HAP-1 (cell line): ENCODE measurements around the gene PARP1.

ENCODE experiments used
- DNase-seq, 2 experiments: peaks; one replicate each; pipeline ENCODE4 v3.0.0-alpha.2; 2016 to 2020; ENCODE audit warnings: low spot score in 2 of 2
- H3K27me3 ChIP-seq: fragments of 250-450 bp; sonication (Bioruptor Pico); 2 replicates; pipeline ENCODE4 v1.5.1; 2020; ENCODE audit warnings: low read depth, mild to moderate bottlenecking, moderate library complexity
- H3K36me3 ChIP-seq: fragments of 250-450 bp; sonication (Bioruptor Pico); replicated peaks from 2 replicates; pipeline ENCODE4 v1.5.1; 2020; ENCODE audit warnings: mild to moderate bottlenecking
- H3K4me1 ChIP-seq: fragments of 250-450 bp; sonication (Bioruptor Pico); 2 replicates; pipeline ENCODE4 v1.5.1; 2020; ENCODE audit warnings: mild to moderate bottlenecking
- H3K4me3 ChIP-seq: fragments of 250-450 bp; sonication (Bioruptor Pico); 2 replicates; pipeline ENCODE4 v1.5.1; 2020; ENCODE audit warnings: mild to moderate bottlenecking, moderate library complexity
- H3K9me3 ChIP-seq: fragments of 250-450 bp; sonication (Bioruptor Pico); 2 replicates; pipeline ENCODE4 v1.5.1; 2020; ENCODE audit warnings: mild to moderate bottlenecking, moderate library complexity
- in situ Hi-C: fragments of 300-500 bp; cut with MboI; formaldehyde crosslinking; loops from 3 replicates; pipeline ENCODE4 v1.14.3; 2020; ENCODE audit warnings: low sequenced_read_pairs, inconsistent platforms, mixed read lengths

The PARP1 gene

GRCh38 chr1:226324479-226324878 is 83.4 kb downstream of the PARP1 start:
- Histone ChIP-seq H3K9me3 (peaks cover 2% of the 10 kb centered on the region; the same call in 1 of the 2 replicates), H3K27me3 (no peaks in the 10 kb centered on the region), H3K36me3 (no peaks in the 10 kb centered on the region), H3K4me3 (no peak overlapping the region), H3K4me1 (no peaks in the 10 kb centered on the region)
- no peak for DNase-seq
- in situ Hi-C loops, result no loop called here

DNA sequence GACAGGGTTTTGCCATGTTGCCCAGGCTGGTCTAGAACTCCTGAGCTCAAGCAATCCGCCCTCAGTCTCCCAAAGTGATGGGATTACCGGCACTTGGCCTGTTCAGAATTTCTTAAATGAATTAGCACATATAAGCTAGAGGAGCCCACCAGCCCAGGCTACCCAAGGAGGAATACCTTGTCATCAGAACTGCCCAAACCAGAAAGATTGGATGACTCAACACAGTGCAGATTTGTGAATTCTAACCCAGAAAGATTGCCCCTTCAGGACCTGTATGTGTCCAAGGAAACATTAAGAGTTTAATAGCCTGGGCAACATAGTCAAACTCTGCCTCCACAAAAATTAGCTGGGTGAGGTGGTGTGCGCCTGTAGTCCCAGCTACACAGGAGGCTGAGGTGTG is 84.9 kb downstream of the PARP1 start:
- Histone ChIP-seq H3K4me1 (no peaks in the 10 kb centered on the region), H3K9me3 (peaks cover 2% of the 10 kb centered on the region; the same call in 1 of the 2 replicates), H3K36me3 (no peaks in the 10 kb centered on the region), H3K27me3 (no peaks in the 10 kb centered on the region), H3K4me3 (no peak overlapping the region)
- no peak for DNase-seq
- in situ Hi-C loops, result no loop called here

GRCh38 chr1:226320930-226321329 is 87.0 kb downstream of the PARP1 start:
- Histone ChIP-seq H3K4me3 (no peak overlapping the region), H3K4me1 (no peaks in the 10 kb centered on the region), H3K27me3 (no peaks in the 10 kb centered on the region), H3K36me3 (no peaks in the 10 kb centered on the region), H3K9me3 (peaks cover 2% of the 10 kb centered on the region; the same call in 1 of the 2 replicates)
- no peak for DNase-seq
- in situ Hi-C loops, result no loop called here

DNA sequence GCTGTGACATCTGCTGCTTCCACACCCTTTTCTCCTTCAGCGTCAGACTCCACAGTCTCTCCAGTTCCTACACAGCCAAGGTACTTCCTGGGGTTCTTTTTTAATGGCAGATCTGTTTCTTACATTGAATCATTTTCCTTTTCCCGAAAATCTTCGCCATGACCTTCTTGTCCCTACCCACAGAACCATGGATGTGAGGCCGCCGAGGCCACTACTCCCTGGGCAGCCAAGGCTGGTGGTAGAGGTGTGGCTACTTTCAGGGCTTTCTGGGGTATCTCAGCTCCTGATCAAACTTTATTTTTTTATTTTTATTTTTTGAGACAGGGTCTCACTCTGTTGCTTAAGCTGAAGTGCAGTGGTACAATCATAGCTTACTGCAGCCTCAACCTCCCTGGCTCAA is 89.4 kb downstream of the PARP1 start:
- Histone ChIP-seq H3K4me3 (no peak overlapping the region), H3K9me3 (peaks cover 2% of the 10 kb centered on the region; the same call in 1 of the 2 replicates), H3K4me1 (no peaks in the 10 kb centered on the region), H3K36me3 (no peaks in the 10 kb centered on the region), H3K27me3 (no peaks in the 10 kb centered on the region)
- in situ Hi-C loops, result no loop called here
- no peak for DNase-seq

GRCh38 chr1:226314055-226314454 is 93.8 kb downstream of the PARP1 start:
- no peak for DNase-seq
- Histone ChIP-seq H3K9me3 (no peaks in the 10 kb centered on the region), H3K4me3 (no peak overlapping the region), H3K4me1 (peaks cover 7% of the 10 kb centered on the region), H3K27me3 (no peaks in the 10 kb centered on the region), H3K36me3 (no peaks in the 10 kb centered on the region)
- in situ Hi-C loops, result no loop called here

GRCh38 chr1:226312065-226312464 is 95.8 kb downstream of the PARP1 start:
- Histone ChIP-seq H3K9me3 (no peaks in the 10 kb centered on the region), H3K27me3 (no peaks in the 10 kb centered on the region), H3K4me3 (no peak overlapping the region), H3K36me3 (peaks cover 4% of the 10 kb centered on the region; the same call in 1 of the 2 replicates), H3K4me1 (peaks cover 10% of the 10 kb centered on the region)
- in situ Hi-C loops, result no loop called here
- no peak for DNase-seq

DNA sequence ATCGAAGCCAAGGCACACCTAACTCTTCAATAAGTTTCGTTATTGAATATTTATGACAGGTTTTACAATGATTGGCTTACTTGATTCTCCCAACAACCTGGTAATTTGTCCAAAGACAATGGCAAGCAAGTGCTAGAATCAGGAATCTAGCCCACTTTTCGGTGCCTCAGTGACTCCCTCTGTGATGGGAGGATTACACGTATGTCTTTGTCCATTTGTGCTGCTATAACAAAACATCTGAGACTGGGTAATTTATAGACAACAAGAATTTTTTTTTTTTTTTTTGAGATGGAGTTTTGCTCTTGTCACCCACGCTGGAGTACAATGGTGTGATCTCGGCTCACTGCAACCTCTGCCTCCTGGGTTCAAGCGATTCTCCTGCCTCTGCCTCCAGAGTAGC is 96.5 kb downstream of the PARP1 start:
- no peak for DNase-seq
- Histone ChIP-seq H3K36me3 (peaks cover 4% of the 10 kb centered on the region; the same call in 1 of the 2 replicates), H3K27me3 (no peaks in the 10 kb centered on the region), H3K4me3 (no peak overlapping the region), H3K9me3 (no peaks in the 10 kb centered on the region), H3K4me1 (peaks cover 10% of the 10 kb centered on the region)
- in situ Hi-C loops, result no loop called here
